Endodermal cell (in vitro differentiated cells): ENCODE measurements around the gene NTRK3. TPM values are rescaled to one million over a fixed set of nuclear protein-coding genes. Genes with fewer than 3 reads are reported as not detected.

ENCODE experiments used
- DNase-seq: peaks from one replicate; pipeline ENCODE4 v3.0.0-alpha.2; 2017
- H3K27ac ChIP-seq: 2 replicates; pipeline ENCODE4 v1.5.1; 2013; ENCODE audit warnings: mild to moderate bottlenecking, low read depth, low read length, moderate library complexity
- H3K27me3 ChIP-seq: 2 replicates; pipeline ENCODE4 v1.6.1; 2013; ENCODE audit warnings: mild to moderate bottlenecking, low read length, moderate library complexity; ENCODE audit not compliant: insufficient read depth, control insufficient read depth, poor library complexity, severe bottlenecking
- H3K36me3 ChIP-seq: 2 replicates; pipeline ENCODE4 v1.7.0; 2013; ENCODE audit warnings: mild to moderate bottlenecking, low read length, moderate library complexity; ENCODE audit not compliant: control insufficient read depth, insufficient read depth
- H3K4me1 ChIP-seq: one replicate; pipeline ENCODE4 v1.7.0; 2013; ENCODE audit warnings: low read length; ENCODE audit not compliant: control insufficient read depth, insufficient read depth
- H3K4me3 ChIP-seq: 2 replicates; pipeline ENCODE4 v1.5.1; 2013; ENCODE audit warnings: mild to moderate bottlenecking, low read length, moderate library complexity
- H3K9ac ChIP-seq: 2 replicates; pipeline ENCODE4 v1.6.1; 2013; ENCODE audit warnings: mild to moderate bottlenecking, low read length, moderate library complexity; ENCODE audit not compliant: poor library complexity, severe bottlenecking; ENCODE audit errors: extremely low read depth
- H3K9me3 ChIP-seq: 2 replicates; pipeline ENCODE4 v1.6.1; 2013; ENCODE audit warnings: mild to moderate bottlenecking, low read length, moderate library complexity; ENCODE audit not compliant: control insufficient read depth
- H3K27ac Mint-ChIP-seq: 2 replicates; pipeline ENCODE4 v1.8.0; 2020; ENCODE audit warnings: mixed read lengths
- H3K27me3 Mint-ChIP-seq: 2 replicates; pipeline ENCODE4 v1.8.0; 2021; ENCODE audit warnings: mild to moderate bottlenecking, mixed read lengths; ENCODE audit not compliant: insufficient read depth
- H3K36me3 Mint-ChIP-seq: 2 replicates; pipeline ENCODE4 v1.8.0; 2020; ENCODE audit warnings: low read depth, mixed read lengths
- H3K4me1 Mint-ChIP-seq: 2 replicates; pipeline ENCODE4 v1.8.0; 2020; ENCODE audit warnings: mixed read lengths
- H3K4me3 Mint-ChIP-seq: 2 replicates; pipeline ENCODE4 v1.8.0; 2020; ENCODE audit warnings: mild to moderate bottlenecking, moderate library complexity, mixed read lengths
- H3K9me3 Mint-ChIP-seq: 2 replicates; pipeline ENCODE4 v1.8.0; 2020; ENCODE audit warnings: mild to moderate bottlenecking, mixed read lengths
- CTCF ChIP-seq: fragments of 200-600 bp; sonication (generic); conservative IDR thresholded peaks from 2 replicates; pipeline ENCODE4 v1.5.0; 2021; ENCODE audit warnings: antibody characterized with exemption, mild to moderate bottlenecking
- WGBS, 2 experiments: methylation state at CpG; one replicate each; pipeline versions ENCODE4 v1.1.5 to v1.1.7; 2013; ENCODE audit warnings: missing lambda C conversion rate in 2 of 2, mixed read lengths in 1 of 2; ENCODE audit not compliant: insufficient coverage in 1 of 2, insufficient read length in 1 of 2; 5-methylcytosine and 5-hydroxymethylcytosine counted together
- total RNA-seq, 2 donors: library from RNA; stranded (reverse); fragmentation: NEBNext Ultra II Directional in 1 of 2; extraction: Animal tissue kit (Norgen Biotek cat#: 25700) in 1 of 2; gene quantifications; 2 replicates in 1 of 2; 3 replicates in 1 of 2; pipeline ENCODE4 v1.2.1, GENCODE V29; 2021

Gene NTRK3
- total RNA-seq, 2 donors from 2014 or later, result 0.11 to 0.86 TPM

- Histone ChIP-seq H3K9ac (no peak overlapping the region), H3K27ac (no peak overlapping the region), H3K9me3 (no peaks in the 10 kb centered on the region), H3K27me3 (peaks cover 76% of the 10 kb centered on the region), H3K4me3 (no peak overlapping the region), H3K36me3 (no peaks in the 10 kb centered on the region), H3K4me1 (no peaks in the 10 kb centered on the region)
- 71 to 100% methylated on average over 2 to 4 of the region's 4 CpGs for WGBS, 2 experiments
- no peaks in the 10 kb centered on the region for H3K36me3 Mint-ChIP-seq
- no peak for DNase-seq
- H3K9me3 Mint-ChIP-seq, result no peaks in the 10 kb centered on the region
- H3K27me3 Mint-ChIP-seq, result peaks cover 77% of the 10 kb centered on the region
- no peak for TF ChIP-seq CTCF
- H3K27ac Mint-ChIP-seq, result no peak overlapping the region
- H3K4me3 Mint-ChIP-seq, result no peak overlapping the region
- H3K4me1 Mint-ChIP-seq, result peaks cover 8% of the 10 kb centered on the region
Observed at GRCh38 chr15:88247914-88248313, 8.6 kb downstream of the NTRK3 start.

- no peaks in the 10 kb centered on the region for H3K9me3 ChIP-seq
- H3K9ac ChIP-seq, result no peak overlapping the region
- H3K4me1 ChIP-seq, result no peaks in the 10 kb centered on the region
- H3K9me3 Mint-ChIP-seq, result no peaks in the 10 kb centered on the region
- no peak overlapping the region for H3K27ac Mint-ChIP-seq
- 20 to 24% methylated on average over 14 to 27 of the region's 27 CpGs for WGBS, 2 experiments
- H3K36me3 Mint-ChIP-seq, result no peaks in the 10 kb centered on the region
- H3K27me3 ChIP-seq, result peaks cover 65% of the 10 kb centered on the region
- no peaks in the 10 kb centered on the region for H3K36me3 ChIP-seq
- peaks cover 8% of the 10 kb centered on the region for H3K4me1 Mint-ChIP-seq
- peak; percentile 97 for TF ChIP-seq CTCF
- H3K27me3 Mint-ChIP-seq, result peaks cover 67% of the 10 kb centered on the region
- H3K27ac ChIP-seq, result no peak overlapping the region
- H3K4me3 Mint-ChIP-seq, result peak overlapping the region; percentile 34
- H3K4me3 ChIP-seq, result no peak overlapping the region
- peak; percentile 94 for DNase-seq
Observed at GRCh38 chr15:88246666-88247446, 9.7 kb downstream of the NTRK3 start.

- no peak overlapping the region for H3K9ac ChIP-seq
- peaks cover 60% of the 10 kb centered on the region for H3K27me3 Mint-ChIP-seq
- H3K4me3 Mint-ChIP-seq, result no peak overlapping the region
- no peaks in the 10 kb centered on the region for H3K9me3 Mint-ChIP-seq
- H3K27me3 ChIP-seq, result peaks cover 57% of the 10 kb centered on the region
- no peak overlapping the region for H3K27ac Mint-ChIP-seq
- no peaks in the 10 kb centered on the region for H3K9me3 ChIP-seq
- no peaks in the 10 kb centered on the region for H3K36me3 Mint-ChIP-seq
- no peak for DNase-seq
- H3K36me3 ChIP-seq, result no peaks in the 10 kb centered on the region
- no peak overlapping the region for H3K4me3 ChIP-seq
- 89 to 93% methylated on average over 6 to 7 of the region's 7 CpGs for WGBS, 2 experiments
- H3K27ac ChIP-seq, result no peak overlapping the region
- peaks cover 8% of the 10 kb centered on the region for H3K4me1 Mint-ChIP-seq
- no peaks in the 10 kb centered on the region for H3K4me1 ChIP-seq
- TF ChIP-seq CTCF, result no peak
Observed at GRCh38 chr15:88246081-88246480, 10.5 kb downstream of the NTRK3 start.
